OCI-LY7 (cell line): ENCODE results near the gene STN1.
A peak's percentile ranks its signal among the peaks of the same experiment; 100 is the strongest.

ENCODE experiments used
- CTCF ChIP-seq: fragments of 200-600 bp; sonication (generic); conservative IDR thresholded peaks from 2 replicates; pipeline ENCODE4 v1.5.1; 2014; ENCODE audit warnings: mild to moderate bottlenecking, antibody characterized with exemption, low read length, moderate library complexity, mixed read lengths
- EZH2phosphoT487 ChIP-seq: fragments of 200-600 bp; sonication (generic); IDR thresholded peaks from 2 replicates; pipeline ENCODE4 v1.6.1; 2018; ENCODE audit warnings: low read depth, borderline replicate concordance, mild to moderate bottlenecking, mixed run types, antibody characterized with exemption, low read length, moderate library complexity, mixed read lengths

- TF ChIP-seq CTCF: peak; percentile 99
- TF ChIP-seq EZH2phosphoT487: no peak
These were observed 29.7 kb downstream of the STN1 start for GRCh38 chr10:103888113-103888841.
